NCI-H82 treated with DMSO at 0.1 percent for 48 hours (cell line): Measurements from ENCODE around the gene MIB2.
"Not testable (repeated sequence)": the region's sequence is repeated elsewhere in the genome, so short reads cannot be mapped to it uniquely, and the experiment has no call there.

ENCODE experiments used
- DNase-seq: peaks from one replicate; lab custom pipeline; 2025; ENCODE audit not compliant: unreplicated experiment; lab: John Stamatoyannopoulos, UW

MIB2 gene

GRCh38 chr1:1646326-1646725 lies 31.0 kb downstream of the MIB2 start:
- not testable (repeated sequence) for DNase-seq

GRCh38 chr1:1647567-1648241 lies 32.4 kb downstream of the MIB2 start:
- not testable (repeated sequence) for DNase-seq

GRCh38 chr1:1648265-1648664 lies 33.0 kb downstream of the MIB2 start:
- DNase-seq = not testable (repeated sequence)

DNA sequence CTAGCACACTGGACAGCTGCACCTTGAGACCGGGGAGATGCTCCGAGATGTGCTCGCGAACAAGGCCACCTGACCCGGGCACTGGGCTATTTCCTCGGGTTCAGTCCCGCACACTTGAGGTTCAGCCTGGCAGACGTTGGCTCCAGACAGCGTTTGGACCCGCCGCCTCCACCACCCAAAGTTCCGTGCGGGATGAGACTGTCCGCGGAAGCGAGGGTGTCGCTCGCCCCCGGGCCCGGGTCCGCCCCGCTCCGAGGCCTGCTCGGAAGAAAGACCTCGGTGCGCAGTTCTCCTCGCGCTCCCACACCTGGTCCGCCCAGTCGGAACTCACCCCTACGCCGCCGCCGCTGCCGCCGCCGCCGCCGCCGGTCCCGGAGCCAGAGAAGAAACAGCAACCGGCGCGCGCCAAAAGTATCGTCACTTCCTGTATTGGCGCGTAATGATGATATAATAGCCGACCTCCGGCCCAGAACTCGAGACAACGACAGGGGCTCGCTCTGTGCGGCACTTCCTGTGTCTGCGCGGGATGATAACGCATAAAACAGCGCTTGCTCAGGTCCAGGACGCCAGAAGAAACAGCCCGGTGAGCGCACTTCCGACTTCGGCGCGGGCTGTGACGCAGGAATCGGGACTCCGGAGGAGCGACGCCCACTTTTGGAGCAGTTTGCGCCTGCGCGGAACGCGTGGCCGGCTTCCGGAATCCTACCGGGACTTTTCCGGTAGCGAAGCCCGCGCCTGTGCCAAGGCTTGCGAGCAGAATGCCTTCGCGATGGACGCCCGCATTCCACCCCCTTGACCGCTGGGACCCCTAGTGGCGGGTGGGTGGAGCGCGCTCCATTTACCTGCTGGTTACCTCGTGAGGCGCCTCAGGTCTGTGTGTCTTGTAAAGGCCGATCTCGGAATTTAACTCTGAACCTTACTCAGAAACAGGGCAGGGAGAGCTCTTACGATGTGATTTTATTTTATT lies 43.6 kb downstream of the MIB2 start, which contains the start of gene CDK11B:
TSS of gene CDK11B (minus strand) at position 422 of the 967 bp plus-strand sequence. CDS start 1,519 bp downstream, outside the sequence.
- peak; percentile 57 for DNase-seq

- not testable (repeated sequence) for DNase-seq
Measured at GRCh38 chr1:1662392-1662791, 47.1 kb downstream of the MIB2 start.

GRCh38 chr1:1662830-1663560 lies 47.7 kb downstream of the MIB2 start:
- not testable (repeated sequence) for DNase-seq

DNA sequence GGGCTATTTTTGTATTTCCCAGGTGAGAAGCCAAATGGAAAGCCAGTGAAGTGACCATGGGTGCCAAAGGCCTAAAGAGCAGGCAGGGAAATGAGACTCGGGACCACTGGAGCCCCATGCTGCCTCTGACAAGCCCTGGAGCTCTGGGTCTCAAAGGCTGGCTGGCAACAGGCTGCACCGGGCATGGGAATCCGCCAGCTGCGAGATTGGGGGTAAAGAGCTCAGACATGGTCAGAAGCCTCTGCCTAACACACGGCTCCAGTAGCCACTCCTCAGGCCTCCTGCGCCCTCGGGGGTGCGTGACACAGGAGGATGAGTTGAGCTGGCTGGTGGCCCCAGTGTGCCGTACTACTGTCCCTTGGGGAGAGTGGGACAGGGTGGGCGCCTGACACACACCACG lies 49.0 kb downstream of the MIB2 start:
- DNase-seq = not testable (repeated sequence)

DNA sequence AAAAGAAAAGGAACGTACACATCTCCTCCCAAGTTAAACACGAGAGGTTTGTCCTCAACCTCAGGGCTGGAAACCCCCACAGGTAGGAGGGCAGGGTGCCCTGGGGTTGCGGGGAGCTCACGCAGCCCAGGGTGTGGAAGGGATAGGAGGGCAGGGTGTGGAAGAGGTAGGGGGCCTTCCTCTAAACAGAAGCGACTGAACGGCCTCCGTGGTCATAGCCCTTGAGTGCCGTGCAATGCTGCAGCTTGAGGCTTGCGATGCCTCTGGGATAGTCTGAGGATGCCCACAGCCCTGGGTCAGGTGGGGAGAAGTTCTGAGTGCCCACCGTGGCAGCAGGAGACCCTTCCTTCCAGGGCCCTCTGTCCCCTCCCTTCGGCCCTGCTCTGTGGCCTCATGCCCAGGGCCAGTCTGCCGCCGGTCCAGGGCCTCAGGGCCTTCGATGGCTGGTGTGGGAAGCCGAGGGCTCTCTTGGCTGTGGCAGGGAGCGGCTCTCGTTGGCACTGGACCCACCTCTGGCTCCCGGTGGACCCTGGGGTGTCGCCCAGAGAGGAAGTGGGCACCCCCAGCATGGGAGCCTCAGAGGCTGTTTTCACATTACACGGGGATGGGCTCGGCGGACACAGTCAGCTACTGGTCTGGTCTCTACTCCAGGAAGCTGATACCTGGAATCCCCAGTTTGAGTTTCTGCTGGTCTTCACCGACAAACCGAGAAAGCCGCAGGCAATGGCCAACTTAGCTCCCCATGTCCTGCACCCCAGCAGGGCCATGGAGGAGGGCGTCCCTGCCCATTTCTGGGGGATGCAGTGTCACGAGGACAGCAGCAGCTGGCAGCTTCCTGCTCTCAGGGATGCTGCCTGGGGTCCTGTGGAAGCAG lies 49.9 kb downstream of the MIB2 start:
- DNase-seq = no peak

DNA sequence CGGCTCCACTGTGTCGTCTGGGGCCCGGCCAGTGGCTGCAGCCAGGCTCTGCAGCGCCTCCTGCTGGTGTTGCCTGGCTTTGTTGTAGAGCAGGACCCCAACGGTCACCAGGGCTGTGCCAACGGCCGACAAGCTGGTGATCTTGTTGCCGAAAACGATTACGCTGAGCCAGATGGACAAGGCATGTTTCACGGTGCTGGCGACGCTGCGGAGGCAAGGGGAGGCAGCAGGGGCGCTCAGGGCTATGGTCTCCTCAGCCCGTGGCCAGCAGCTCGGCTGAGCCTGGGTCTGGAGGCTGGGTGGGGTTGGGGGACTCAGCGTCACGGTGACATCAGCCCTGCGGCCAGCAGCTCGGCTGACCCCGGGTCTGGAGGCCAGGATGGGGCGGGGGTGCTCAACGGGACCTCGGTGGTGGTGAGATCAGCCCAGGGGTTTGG lies 50.5 kb downstream of the MIB2 start:
- no peak for DNase-seq

- DNase-seq = no peak
Measured at GRCh38 chr1:1666526-1666925, 51.2 kb downstream of the MIB2 start.

GRCh38 chr1:1669468-1670440 lies 54.5 kb downstream of the MIB2 start:
- DNase-seq = no peak

DNA sequence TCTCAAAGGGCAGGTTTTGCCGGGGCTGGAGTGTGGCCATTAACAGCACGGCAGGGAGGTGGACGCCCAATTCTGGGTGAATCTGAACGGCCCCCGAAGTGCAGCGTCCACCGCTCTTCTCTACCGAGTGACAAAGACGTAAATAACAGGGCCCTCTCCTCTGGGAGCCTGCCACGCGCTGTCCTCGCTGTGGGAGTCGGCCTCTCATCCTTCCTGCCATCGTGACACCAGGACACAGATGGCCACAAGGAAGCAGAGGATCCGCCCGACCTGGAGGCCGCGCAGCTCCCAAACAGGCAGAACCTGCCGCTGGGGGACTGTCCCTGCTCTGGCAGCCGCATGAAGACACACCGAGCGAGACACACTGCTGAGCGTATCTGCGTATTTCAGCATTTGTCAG lies 55.6 kb downstream of the MIB2 start:
- no peak for DNase-seq

- DNase-seq = no peak
Measured at GRCh38 chr1:1671365-1672119, 56.2 kb downstream of the MIB2 start.

- no peak for DNase-seq
Measured at GRCh38 chr1:1672181-1672965, 57.1 kb downstream of the MIB2 start.

DNA sequence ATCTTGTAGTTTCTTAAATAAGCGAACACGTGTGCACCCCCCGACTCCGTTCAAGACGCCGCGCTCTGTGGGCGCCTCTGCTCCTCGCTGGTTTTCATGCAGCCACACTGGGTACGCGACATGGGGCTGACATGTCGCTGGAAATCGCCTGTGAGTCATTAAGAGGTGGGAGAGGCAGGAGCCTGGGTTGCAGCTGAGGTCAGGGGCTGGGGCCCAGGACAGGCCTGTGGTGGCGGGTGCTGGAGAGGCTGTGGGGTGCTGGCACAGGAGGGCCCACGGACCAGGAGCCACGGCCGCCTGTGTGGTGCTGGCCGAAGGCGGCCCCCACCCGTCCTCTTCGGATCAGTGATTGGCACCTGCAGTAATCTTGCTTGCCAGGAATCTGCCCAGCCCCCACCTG lies 59.5 kb downstream of the MIB2 start:
- DNase-seq = not testable (repeated sequence)

DNA sequence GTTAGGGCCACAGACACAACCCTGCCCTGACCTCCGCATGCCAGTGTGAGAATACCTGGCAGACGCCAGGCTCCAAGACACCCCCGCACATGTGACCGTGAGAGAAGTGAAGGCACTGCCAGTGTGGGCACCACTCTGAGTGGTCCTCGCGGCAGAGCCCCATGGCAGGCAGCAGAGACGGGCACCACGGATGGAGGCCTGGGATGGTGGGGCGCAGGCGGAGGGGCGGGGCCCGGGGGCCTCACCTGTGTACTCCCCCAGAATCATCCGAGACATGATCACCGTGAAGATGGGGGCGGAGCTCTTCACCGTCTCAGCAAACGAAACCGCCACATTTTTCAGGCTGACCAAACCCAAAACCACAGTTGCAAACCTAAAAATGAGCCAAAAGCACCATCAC lies 59.9 kb downstream of the MIB2 start:
- not testable (repeated sequence) for DNase-seq

GRCh38 chr1:1676087-1676486 lies 60.8 kb downstream of the MIB2 start:
- DNase-seq = not testable (repeated sequence)
